Thoracic aorta (tissue), 2 donors: Measurements from ENCODE around the gene PTPRF. TPM values are rescaled to one million over a fixed set of nuclear protein-coding genes. Genes with fewer than 3 reads are reported as not detected.

Experiments used
- ATAC-seq: fragments of 150-250 bp; one replicate; pipeline ENCODE4 v1.8.0; 2017; ENCODE audit warnings: low read depth; ENCODE audit not compliant: insufficient number of reproducible peaks, low FRiP score
- DNase-seq: peaks from one replicate; pipeline ENCODE4 v3.0.0-alpha.2; 2020; ENCODE audit warnings: low spot score
- H3K27ac ChIP-seq, 2 donors: fragments of 200-600 bp; sonication (generic); 1 replicate in 1 of 2; 2 replicates in 1 of 2; pipeline ENCODE4 v1.5.1; 2016; ENCODE audit warnings: mild to moderate bottlenecking in 2 of 2, moderate library complexity in 2 of 2
- H3K27me3 ChIP-seq: fragments of 200-600 bp; sonication (generic); replicated peaks from 2 replicates; pipeline ENCODE4 v1.6.0; 2016; ENCODE audit warnings: mild to moderate bottlenecking; ENCODE audit not compliant: insufficient read depth
- H3K36me3 ChIP-seq: fragments of 200-600 bp; sonication (generic); one replicate; pipeline ENCODE4 v1.5.1; 2016
- H3K4me1 ChIP-seq, 2 donors: fragments of 200-600 bp; sonication (generic); 1 replicate in 1 of 2; 2 replicates in 1 of 2; pipeline versions ENCODE4 v1.5.1 to v1.6.0; 2016; ENCODE audit warnings: low read depth in 2 of 2, mild to moderate bottlenecking in 1 of 2; ENCODE audit not compliant: control insufficient read depth in 1 of 2
- H3K4me3 ChIP-seq: fragments of 200-600 bp; sonication (generic); 2 replicates; pipeline ENCODE4 v1.5.1; 2016; ENCODE audit warnings: mild to moderate bottlenecking
- H3K9me3 ChIP-seq: fragments of 200-600 bp; sonication (generic); 2 replicates; pipeline ENCODE4 v1.5.1; 2016
- total RNA-seq, 2 donors: library from RNA; depleted of rRNA; stranded (reverse); fragments of >200 nt; gene quantifications; one replicate each; pipeline versions ENCODE4 v1.1.0 to v1.2.3, GENCODE V29; 2016
- TF ChIP-seq, protein P1 (sequence below): fragments of 200-600 bp; sonication (generic); IDR thresholded peaks from one replicate; pipeline ENCODE4 v1.5.1; 2019; ENCODE audit warnings: antibody characterized with exemption

The PTPRF gene
- total RNA-seq, 2 donors from 2014 or later, result 43.9 to 55.1 TPM

DNA sequence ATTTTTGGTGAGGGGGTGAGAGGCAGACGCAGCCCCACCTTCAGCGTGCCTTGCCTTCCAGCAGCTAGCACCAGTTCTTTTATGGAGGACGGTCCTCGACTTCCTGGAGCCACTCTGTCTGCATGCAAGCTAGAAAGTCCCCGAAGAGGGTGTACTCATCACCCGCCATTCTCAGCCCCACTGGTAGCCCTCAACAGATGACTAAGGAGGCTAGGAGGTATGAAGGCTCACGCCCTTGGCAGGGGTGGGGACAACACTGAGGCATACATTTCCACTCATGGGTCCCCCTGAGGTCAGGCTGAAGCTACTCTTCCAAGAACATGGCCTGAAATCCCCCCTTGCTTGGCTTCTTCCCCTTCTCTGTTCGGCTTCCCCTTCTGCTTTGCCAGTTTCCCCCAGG is 8.9 kb upstream of the PTPRF start:
- DNase-seq, result no peak
- Histone ChIP-seq H3K27me3 (no peaks in the 10 kb centered on the region), H3K4me1 (no peaks in the 10 kb centered on the region), H3K36me3 (no peaks in the 10 kb centered on the region), H3K9me3 (no peaks in the 10 kb centered on the region), H3K27ac (no peak overlapping the region), H3K4me3 (no peak overlapping the region)
- TF ChIP-seq, protein P1, sequence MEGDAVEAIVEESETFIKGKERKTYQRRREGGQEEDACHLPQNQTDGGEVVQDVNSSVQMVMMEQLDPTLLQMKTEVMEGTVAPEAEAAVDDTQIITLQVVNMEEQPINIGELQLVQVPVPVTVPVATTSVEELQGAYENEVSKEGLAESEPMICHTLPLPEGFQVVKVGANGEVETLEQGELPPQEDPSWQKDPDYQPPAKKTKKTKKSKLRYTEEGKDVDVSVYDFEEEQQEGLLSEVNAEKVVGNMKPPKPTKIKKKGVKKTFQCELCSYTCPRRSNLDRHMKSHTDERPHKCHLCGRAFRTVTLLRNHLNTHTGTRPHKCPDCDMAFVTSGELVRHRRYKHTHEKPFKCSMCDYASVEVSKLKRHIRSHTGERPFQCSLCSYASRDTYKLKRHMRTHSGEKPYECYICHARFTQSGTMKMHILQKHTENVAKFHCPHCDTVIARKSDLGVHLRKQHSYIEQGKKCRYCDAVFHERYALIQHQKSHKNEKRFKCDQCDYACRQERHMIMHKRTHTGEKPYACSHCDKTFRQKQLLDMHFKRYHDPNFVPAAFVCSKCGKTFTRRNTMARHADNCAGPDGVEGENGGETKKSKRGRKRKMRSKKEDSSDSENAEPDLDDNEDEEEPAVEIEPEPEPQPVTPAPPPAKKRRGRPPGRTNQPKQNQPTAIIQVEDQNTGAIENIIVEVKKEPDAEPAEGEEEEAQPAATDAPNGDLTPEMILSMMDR, result no peak
- ATAC-seq, result no peak

GRCh38 chr1:43522431-43522775 is 8.3 kb upstream of the PTPRF start:
- TF ChIP-seq, protein P1, result no peak
- H3K27ac ChIP-seq, result no peak overlapping the region
- DNase-seq (no peak), ATAC-seq (no peak)
- H3K27me3 ChIP-seq, result no peaks in the 10 kb centered on the region
- H3K36me3 ChIP-seq, result no peaks in the 10 kb centered on the region
- H3K4me3 ChIP-seq, result no peak overlapping the region
- H3K4me1 ChIP-seq, result no peaks in the 10 kb centered on the region
- H3K9me3 ChIP-seq, result no peaks in the 10 kb centered on the region

- Histone ChIP-seq H3K27me3 (no peaks in the 10 kb centered on the region), H3K4me1 (no peaks in the 10 kb centered on the region), H3K4me3 (no peak overlapping the region), H3K36me3 (no peaks in the 10 kb centered on the region), H3K27ac (no peak overlapping the region), H3K9me3 (no peaks in the 10 kb centered on the region)
- DNase-seq (no peak), ATAC-seq (no peak)
- TF ChIP-seq, protein P1, result no peak
These were observed 7.8 kb upstream of the PTPRF start for GRCh38 chr1:43522776-43523480.

- TF ChIP-seq, protein P1, result no peak
- Histone ChIP-seq H3K4me3 (no peak overlapping the region), H3K27ac (no peak overlapping the region), H3K27me3 (no peaks in the 10 kb centered on the region), H3K9me3 (no peaks in the 10 kb centered on the region), H3K4me1 (peaks cover 0 to 6% of the 10 kb centered on the region in 2 donors), H3K36me3 (no peaks in the 10 kb centered on the region)
- DNase-seq (no peak), ATAC-seq (no peak)
These were observed 5.9 kb upstream of the PTPRF start for GRCh38 chr1:43524804-43525203.

- Histone ChIP-seq H3K27ac (no peak overlapping the region), H3K4me3 (no peak overlapping the region), H3K4me1 (peaks cover 4 to 14% of the 10 kb centered on the region in 2 donors), H3K36me3 (no peaks in the 10 kb centered on the region), H3K27me3 (no peaks in the 10 kb centered on the region), H3K9me3 (no peaks in the 10 kb centered on the region)
- TF ChIP-seq, protein P1, result no peak
- ATAC-seq (no peak), DNase-seq (no peak)
These were observed 4.7 kb upstream of the PTPRF start for GRCh38 chr1:43526002-43526401.
